Panc1 (cell line): ENCODE data around the gene SEPHS2.

ENCODE experiments used
- CTCF ChIP-seq: fragments of 450-650 bp; IDR thresholded peaks from 2 replicates; pipeline ENCODE4 v1.5.1; 2017; ENCODE audit warnings: mild to moderate bottlenecking
- POLR2AphosphoS5 ChIP-seq: IDR thresholded peaks from 2 replicates; pipeline ENCODE4 v1.6.1; 2012; ENCODE audit warnings: mild to moderate bottlenecking, low read depth, low read length, moderate library complexity
- REST ChIP-seq, 2 experiments: IDR thresholded peaks; 2 replicates each; pipeline ENCODE4 v1.6.1; 2011 to 2012; ENCODE audit warnings: low read depth in 2 of 2, control low read depth in 1 of 2, low read length in 1 of 2, mild to moderate bottlenecking in 1 of 2, moderate library complexity in 1 of 2; ENCODE audit not compliant: insufficient read depth in 1 of 2
- SIN3A ChIP-seq: IDR thresholded peaks from 2 replicates; pipeline ENCODE4 v1.6.1; 2012; ENCODE audit warnings: low read depth, mild to moderate bottlenecking, low read length, moderate library complexity, borderline replicate concordance; ENCODE audit not compliant: insufficient read depth

- TF ChIP-seq CTCF = no peak
- TF ChIP-seq POLR2AphosphoS5 = no peak
- no peak for TF ChIP-seq SIN3A
- no peak for TF ChIP-seq REST (IDR thresholded peaks at IDR 0.05; ENCODE audit: insufficient read depth in 1 of 2, low read depth in 2 of 2, low read length in 1 of 2)
These were observed 44.5 kb upstream of the SEPHS2 start for GRCh38 chr16:30490210-30490609.
